ENCODE measurements around the gene ATP1A4. TPM values are rescaled to one million over a fixed set of nuclear protein-coding genes. Genes with fewer than 3 reads are reported as not detected.

Gene ATP1A4
- total RNA-seq, 4 donors from 2014 or later: 1.5 TPM; not detected in 3

DNA sequence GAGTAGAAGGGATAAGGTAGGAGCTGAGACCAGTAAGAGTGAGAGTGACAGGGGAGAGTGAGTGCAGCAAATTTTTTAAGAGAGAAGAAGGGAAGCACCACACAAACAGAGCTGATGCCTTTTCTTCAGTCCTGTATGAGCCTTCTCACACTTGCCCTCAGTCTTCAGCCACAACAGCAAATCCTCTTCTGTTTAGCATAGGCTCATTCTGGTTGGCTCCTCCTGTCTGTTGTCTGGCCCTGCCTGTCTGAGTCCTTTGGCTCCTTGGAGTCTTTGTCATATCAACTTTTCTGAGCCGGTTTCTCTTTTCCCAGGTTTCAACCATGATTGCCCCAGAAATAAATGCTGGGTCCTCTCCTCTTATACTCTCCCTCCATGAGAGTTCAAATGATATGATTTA, 26.3 kb downstream of the ATP1A4 start:
- no peaks in the 10 kb centered on the region for H3K27me3 ChIP-seq
- DNase-seq: no peak
- no peaks in the 10 kb centered on the region for H3K36me3 ChIP-seq
- no peak for TF ChIP-seq CTCF (IDR thresholded peaks at IDR 0.05)
- no peak for TF ChIP-seq POLR2A (IDR thresholded peaks at IDR 0.05)
- no peaks in the 10 kb centered on the region for H3K9me3 ChIP-seq
- no peak overlapping the region for H3K27ac ChIP-seq
- no peaks in the 10 kb centered on the region for H3K4me1 ChIP-seq
- no peak overlapping the region for H3K4me3 ChIP-seq
- intact Hi-C loops (cut with DNase I; ENCODE audit: low total_unique reads): no loop called here

DNA sequence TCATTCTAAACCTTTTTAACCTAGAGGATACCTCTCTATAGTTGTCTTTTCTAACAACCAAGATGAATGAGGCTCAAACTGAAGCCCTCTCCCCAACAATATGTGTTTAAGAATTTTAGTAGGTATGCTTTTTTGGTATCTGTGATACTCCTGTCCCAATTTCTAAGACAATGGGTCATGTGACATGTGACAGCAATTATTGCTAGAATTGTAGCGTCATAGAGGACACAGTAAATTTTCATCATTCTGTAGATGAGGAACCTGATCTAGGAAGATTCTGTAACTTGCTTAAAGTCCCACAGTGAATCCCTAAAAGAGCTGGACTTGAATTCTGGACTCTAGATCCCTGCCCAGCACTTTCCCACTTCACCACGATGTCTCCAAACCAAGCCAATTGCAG, 27.3 kb downstream of the ATP1A4 start:
- Histone ChIP-seq H3K27me3 (no peaks in the 10 kb centered on the region), H3K4me1 (no peaks in the 10 kb centered on the region), H3K4me3 (no peak overlapping the region), H3K36me3 (no peaks in the 10 kb centered on the region), H3K9me3 (no peaks in the 10 kb centered on the region), H3K27ac (no peak overlapping the region)
- no peak for DNase-seq
- TF ChIP-seq POLR2A (IDR thresholded peaks at IDR 0.05) (no peak), CTCF (IDR thresholded peaks at IDR 0.05) (no peak)
- intact Hi-C loops (cut with DNase I; ENCODE audit: low total_unique reads): no loop called here

GRCh38 chr1:160179336-160179735, 27.9 kb downstream of the ATP1A4 start:
- TF ChIP-seq CTCF (IDR thresholded peaks at IDR 0.05): no peak
- TF ChIP-seq POLR2A (IDR thresholded peaks at IDR 0.05): no peak
- H3K4me3 ChIP-seq: no peak overlapping the region
- no peak overlapping the region for H3K27ac ChIP-seq
- no peaks in the 10 kb centered on the region for H3K4me1 ChIP-seq
- H3K9me3 ChIP-seq: no peaks in the 10 kb centered on the region
- intact Hi-C loops (cut with DNase I; ENCODE audit: low total_unique reads): no loop called here
- no peaks in the 10 kb centered on the region for H3K36me3 ChIP-seq
- H3K27me3 ChIP-seq: no peaks in the 10 kb centered on the region
- no peak for DNase-seq

DNA sequence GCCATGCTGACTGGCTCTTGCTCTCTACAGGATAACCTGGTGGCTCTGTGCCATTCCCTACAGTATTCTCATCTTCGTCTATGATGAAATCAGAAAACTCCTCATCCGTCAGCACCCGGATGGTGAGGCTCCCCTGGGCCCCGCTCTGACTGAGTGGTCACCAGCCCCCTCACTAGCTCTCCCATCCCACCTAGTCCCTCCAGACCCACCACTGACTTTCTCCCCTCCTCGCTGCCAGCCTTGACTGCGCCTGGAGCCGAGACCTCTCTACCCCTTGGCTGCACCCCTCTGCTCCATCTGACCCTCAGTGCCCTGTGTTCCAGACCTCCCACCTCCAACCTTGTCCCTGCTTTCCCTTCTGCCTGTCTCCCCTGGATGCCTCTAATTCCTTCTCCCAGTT, 34.8 kb downstream of the ATP1A4 start:
- no peak for DNase-seq
- H3K4me1 ChIP-seq: no peaks in the 10 kb centered on the region
- no peak overlapping the region for H3K4me3 ChIP-seq
- H3K36me3 ChIP-seq: no peaks in the 10 kb centered on the region
- no peak overlapping the region for H3K27ac ChIP-seq
- no peaks in the 10 kb centered on the region for H3K9me3 ChIP-seq
- intact Hi-C loops (cut with DNase I; ENCODE audit: low total_unique reads): no loop called here
- H3K27me3 ChIP-seq: no peaks in the 10 kb centered on the region
- no peak for TF ChIP-seq POLR2A (IDR thresholded peaks at IDR 0.05)

- TF ChIP-seq CTCF (IDR thresholded peaks at IDR 0.05) (no peak), POLR2A (IDR thresholded peaks at IDR 0.05) (no peak)
- intact Hi-C loops (cut with DNase I; ENCODE audit: low total_unique reads): no loop called here
- no peak overlapping the region for H3K27ac ChIP-seq
- no peak overlapping the region for H3K4me3 ChIP-seq
- no peaks in the 10 kb centered on the region for H3K36me3 ChIP-seq
- no peaks in the 10 kb centered on the region for H3K27me3 ChIP-seq
- H3K9me3 ChIP-seq: no peaks in the 10 kb centered on the region
- no peaks in the 10 kb centered on the region for H3K4me1 ChIP-seq
- no peak for DNase-seq
Observed at GRCh38 chr1:160186729-160187128, 35.3 kb downstream of the ATP1A4 start.

DNA sequence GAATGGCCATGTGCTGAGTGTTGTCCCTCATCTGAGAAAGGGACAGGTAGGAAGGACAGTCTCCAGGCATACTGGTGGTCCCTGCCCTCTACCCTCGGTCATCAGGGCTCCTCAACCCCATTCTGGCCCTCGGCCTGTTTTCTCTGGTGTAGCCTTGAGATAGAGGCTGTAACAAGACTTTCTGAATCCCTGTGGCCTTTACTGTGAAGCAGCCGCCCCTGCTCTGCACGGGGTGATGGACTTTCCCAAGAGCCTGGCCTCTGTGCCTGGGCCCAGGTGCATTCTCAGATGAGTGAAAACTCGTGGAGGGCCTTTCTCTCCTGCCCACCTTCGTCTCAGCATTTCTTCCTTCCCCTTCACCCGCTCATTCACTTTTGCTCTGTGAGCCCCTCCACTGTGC, 36.0 kb downstream of the ATP1A4 start:
- H3K4me1 ChIP-seq: no peaks in the 10 kb centered on the region
- TF ChIP-seq CTCF (IDR thresholded peaks at IDR 0.05): no peak
- no peak for TF ChIP-seq POLR2A (IDR thresholded peaks at IDR 0.05)
- H3K36me3 ChIP-seq: no peaks in the 10 kb centered on the region
- no peaks in the 10 kb centered on the region for H3K9me3 ChIP-seq
- no peaks in the 10 kb centered on the region for H3K27me3 ChIP-seq
- DNase-seq: no peak
- H3K4me3 ChIP-seq: no peak overlapping the region
- no peak overlapping the region for H3K27ac ChIP-seq
- intact Hi-C loops (cut with DNase I; ENCODE audit: low total_unique reads): no loop called here

Data from uterus (tissue), 4 donors.